OCI-LY7 (cell line): Measurements from ENCODE around the gene CADM4.

Experiments
- EZH2phosphoT487 ChIP-seq: fragments of 200-600 bp; sonication (generic); IDR thresholded peaks from 2 replicates; pipeline ENCODE4 v1.6.1; 2018; ENCODE audit warnings: low read depth, borderline replicate concordance, mild to moderate bottlenecking, mixed run types, antibody characterized with exemption, low read length, moderate library complexity, mixed read lengths
- TF ChIP-seq, protein P1 (sequence below): fragments of 200-600 bp; sonication (generic); conservative IDR thresholded peaks from 2 replicates; pipeline ENCODE4 v1.5.1; 2014; ENCODE audit warnings: mild to moderate bottlenecking, antibody characterized with exemption, low read length, moderate library complexity, mixed read lengths

DNA sequence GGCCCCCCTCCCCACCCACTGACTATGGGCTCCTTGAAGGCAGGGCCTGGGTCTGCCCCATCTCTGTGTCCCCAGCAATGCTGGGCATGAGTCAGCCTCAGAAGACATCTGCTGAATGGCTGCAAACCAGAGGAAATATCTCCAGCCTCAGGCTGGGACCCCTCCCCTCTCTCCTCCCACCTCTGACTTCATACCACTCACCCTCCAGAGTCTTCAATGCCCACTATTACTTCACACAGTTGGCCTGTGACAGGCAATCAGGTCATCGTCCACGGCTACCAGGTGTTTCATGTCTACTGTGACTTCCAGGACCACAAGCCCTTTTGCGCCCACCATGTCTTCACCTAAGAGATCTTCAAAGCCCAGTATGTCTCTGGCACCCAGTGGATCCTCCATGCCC, 27.9 kb downstream of the CADM4 start, which contains the start of gene SRRM5:
- TF ChIP-seq, protein P1, sequence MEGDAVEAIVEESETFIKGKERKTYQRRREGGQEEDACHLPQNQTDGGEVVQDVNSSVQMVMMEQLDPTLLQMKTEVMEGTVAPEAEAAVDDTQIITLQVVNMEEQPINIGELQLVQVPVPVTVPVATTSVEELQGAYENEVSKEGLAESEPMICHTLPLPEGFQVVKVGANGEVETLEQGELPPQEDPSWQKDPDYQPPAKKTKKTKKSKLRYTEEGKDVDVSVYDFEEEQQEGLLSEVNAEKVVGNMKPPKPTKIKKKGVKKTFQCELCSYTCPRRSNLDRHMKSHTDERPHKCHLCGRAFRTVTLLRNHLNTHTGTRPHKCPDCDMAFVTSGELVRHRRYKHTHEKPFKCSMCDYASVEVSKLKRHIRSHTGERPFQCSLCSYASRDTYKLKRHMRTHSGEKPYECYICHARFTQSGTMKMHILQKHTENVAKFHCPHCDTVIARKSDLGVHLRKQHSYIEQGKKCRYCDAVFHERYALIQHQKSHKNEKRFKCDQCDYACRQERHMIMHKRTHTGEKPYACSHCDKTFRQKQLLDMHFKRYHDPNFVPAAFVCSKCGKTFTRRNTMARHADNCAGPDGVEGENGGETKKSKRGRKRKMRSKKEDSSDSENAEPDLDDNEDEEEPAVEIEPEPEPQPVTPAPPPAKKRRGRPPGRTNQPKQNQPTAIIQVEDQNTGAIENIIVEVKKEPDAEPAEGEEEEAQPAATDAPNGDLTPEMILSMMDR: no peak
- no peak for TF ChIP-seq EZH2phosphoT487
